HepG2 (cell line): ENCODE results near the gene IMPDH2. TPM values are rescaled to one million over a fixed set of nuclear protein-coding genes. Genes with fewer than 3 reads are reported as not detected.

Source experiments
- ATF5 ChIP-seq: sonication (generic); formaldehyde crosslinking; IDR thresholded peaks from 2 replicates; pipeline ENCODE4 v1.4.0; 2020; ENCODE audit warnings: mild to moderate bottlenecking, low read depth, missing genetic modification reagents
- ATF7 ChIP-seq, 2 experiments: fragments of 450-650 bp in 1 of 2; sonication (generic) in 1 of 2; formaldehyde crosslinking in 1 of 2; IDR thresholded peaks; 2 replicates each; pipeline versions ENCODE4 v1.4.0 to v1.6.1; 2016 to 2020; ENCODE audit warnings: antibody characterized with exemption in 1 of 2, mild to moderate bottlenecking in 1 of 2, missing genetic modification reagents in 1 of 2
- ERF ChIP-seq: IDR thresholded peaks from 2 replicates; pipeline ENCODE4 v1.6.1; 2018; ENCODE audit warnings: missing biosample characterization, missing genetic modification reagents
- HIC2 ChIP-seq: sonication (generic); formaldehyde crosslinking; IDR thresholded peaks from 2 replicates; pipeline ENCODE4 v1.9.0; 2022; ENCODE audit warnings: low read depth, missing genetic modification reagents
- JARID2 ChIP-seq: sonication (generic); formaldehyde crosslinking; IDR thresholded peaks from 2 replicates; pipeline ENCODE4 v1.8.1; 2023; ENCODE audit warnings: missing genetic modification reagents, inconsistent platforms; ENCODE audit not compliant: insufficient replicate concordance
- MAFF ChIP-seq: IDR thresholded peaks from 2 replicates; pipeline ENCODE4 v1.6.1; 2011; ENCODE audit warnings: low read depth, low read length, improper control_type of control experiment
- PAF1 ChIP-seq: IDR thresholded peaks from 2 replicates; pipeline ENCODE4 v1.6.1; 2016; ENCODE audit warnings: missing genetic modification reagents, missing compliant biosample characterization
- POGK ChIP-seq: sonication (generic); formaldehyde crosslinking; conservative IDR thresholded peaks from 2 replicates; pipeline ENCODE4 v1.8.0; 2022; ENCODE audit warnings: mild to moderate bottlenecking, moderate library complexity, missing genetic modification reagents
- RAD21 ChIP-seq: fragments of 450-650 bp; formaldehyde crosslinking; IDR thresholded peaks from 2 replicates; pipeline ENCODE4 v1.5.0; 2020; ENCODE audit warnings: mild to moderate bottlenecking
- RFXAP ChIP-seq: sonication (generic); formaldehyde crosslinking; IDR thresholded peaks from 2 replicates; pipeline ENCODE4 v1.4.0; 2020; ENCODE audit warnings: missing genetic modification reagents, borderline replicate concordance
- ZBTB26 ChIP-seq: IDR thresholded peaks from 2 replicates; pipeline ENCODE4 v1.6.1; 2016; ENCODE audit warnings: missing compliant biosample characterization, missing genetic modification reagents, borderline replicate concordance
- ZFP1 ChIP-seq: IDR thresholded peaks from 2 replicates; pipeline ENCODE4 v1.6.1; 2016
- ZFX ChIP-seq: sonication (generic); formaldehyde crosslinking; IDR thresholded peaks from 2 replicates; pipeline ENCODE4 v1.4.0; 2020; ENCODE audit warnings: mild to moderate bottlenecking, low read depth, missing genetic modification reagents, moderate library complexity
- ZNF253 ChIP-seq: sonication (generic); formaldehyde crosslinking; IDR thresholded peaks from 2 replicates; pipeline ENCODE4 v1.8.0; 2022; ENCODE audit warnings: mild to moderate bottlenecking, missing genetic modification reagents, borderline replicate concordance
- ZNF547 ChIP-seq: sonication (generic); formaldehyde crosslinking; IDR thresholded peaks from 2 replicates; pipeline ENCODE4 v1.5.1; 2020; ENCODE audit warnings: mild to moderate bottlenecking, missing genetic modification reagents
- ZNF784 ChIP-seq: sonication (generic); formaldehyde crosslinking; IDR thresholded peaks from 2 replicates; pipeline ENCODE4 v1.5.1; 2020; ENCODE audit warnings: missing genetic modification reagents, mild to moderate bottlenecking, borderline replicate concordance
- ZNF83 ChIP-seq: sonication (generic); formaldehyde crosslinking; IDR thresholded peaks from 2 replicates; pipeline ENCODE4 v1.4.0; 2020; ENCODE audit warnings: missing genetic modification reagents, mild to moderate bottlenecking, borderline replicate concordance
- ZSCAN21 ChIP-seq: sonication (generic); formaldehyde crosslinking; IDR thresholded peaks from 2 replicates; pipeline ENCODE4 v1.8.0; 2022; ENCODE audit warnings: mild to moderate bottlenecking, missing genetic modification reagents, moderate library complexity, borderline replicate concordance
- polyA plus RNA-seq, 8 experiments: library from polyadenylated mRNA; depleted of rRNA in 3 of 8; stranded (reverse) in 7 of 8; unstranded in 1 of 8; fragments of >200 nt; fragmentation: Illumina TruSeq in 4 of 8; extraction: Trizol in 4 of 8; gene quantifications; 2 replicates each; pipeline versions ENCODE4 v1.2.1 to v1.2.3, GENCODE V29; 2011 to 2016; ENCODE audit warnings: low read depth in 4 of 8, missing spikeins in 1 of 8, mixed read lengths in 1 of 8; ENCODE audit not compliant: insufficient read depth in 1 of 8
- total RNA-seq, 5 experiments: library from RNA; depleted of rRNA; stranded (reverse); fragments of >200 nt; fragmentation: Illumina TruSeq; extraction: Trizol; gene quantifications; 2 replicates each; pipeline ENCODE4 v1.2.3, GENCODE V29; 2016; ENCODE audit warnings: low read depth in 1 of 5

IMPDH2 gene
- total and polyA plus RNA-seq, 2 of the 13 experiments (the other 11 are each of a cell fraction or from before 2014, with no cell fraction given) = 248 to 260 TPM

GRCh38 chr3:49021813-49022687 lies 7.1 kb downstream of the IMPDH2 start, which contains the start of gene NDUFAF3 (continued):
- peak; percentile 57 for TF ChIP-seq RAD21 (CRISPR knock-in tag)
- TF ChIP-seq RFXAP (CRISPR knock-in tag) = peak; percentile 76; the same call in 1 of the 2 replicates
- no peak; the same call in none of the 2 replicates for TF ChIP-seq ZBTB26 (CRISPR knock-in tag)
- TF ChIP-seq ERF (CRISPR knock-in tag) = no peak; the same call in 1 of the 2 replicates
- TF ChIP-seq MAFF = no peak
- TF ChIP-seq HIC2 = 0 out of 2 replicates have a peak, but pooled peaks have one; percentile 31
- TF ChIP-seq JARID2 = no peak
- TF ChIP-seq ZNF547 (CRISPR knock-in tag) = peak; percentile 52
- peak; percentile 2; the same call in 1 of the 2 replicates for TF ChIP-seq ATF5
- TF ChIP-seq ZNF253 = no peak
- TF ChIP-seq PAF1 (CRISPR knock-in tag) = no peak
- peak; percentile 64; the same call in 1 of the 2 replicates for TF ChIP-seq ZNF784 (CRISPR knock-in tag)
- no peak for TF ChIP-seq ATF7 (IDR thresholded peaks at IDR 0.05)
- peak; percentile 26; the same call in 1 of the 2 replicates for TF ChIP-seq ATF7 (CRISPR knock-in tag; IDR thresholded peaks at IDR 0.05)
- TF ChIP-seq POGK = peak; percentile 60; the same call in 1 of the 2 replicates
- TF ChIP-seq ZSCAN21 (CRISPR knock-in tag) = peak; percentile 60; the same call in 1 of the 2 replicates
- no peak for TF ChIP-seq ZFP1 (CRISPR knock-in tag)
- peak; percentile 75; the same call in 1 of the 2 replicates for TF ChIP-seq ZNF83 (CRISPR knock-in tag)
- peak; percentile 74; the same call in 1 of the 2 replicates for TF ChIP-seq ZFX (CRISPR knock-in tag)
